HepG2 (cell line): ENCODE measurements around the gene BMF. TPM values are rescaled to one million over a fixed set of nuclear protein-coding genes. Genes with fewer than 3 reads are reported as not detected.

Source experiments
- CCAR2 ChIP-seq: fragments of 200-400 bp; formaldehyde crosslinking; optimal IDR thresholded peaks from 2 replicates; pipeline ENCODE3; 2018; ENCODE audit warnings: low read depth, mild to moderate bottlenecking, low read length, moderate library complexity
- CREB1 ChIP-seq, 2 experiments: fragments of 450-650 bp in 1 of 2; IDR thresholded peaks; 2 replicates each; pipeline ENCODE4 v1.6.1; 2016 to 2017; ENCODE audit warnings: control low read depth in 1 of 2, mild to moderate bottlenecking in 1 of 2, missing compliant biosample characterization in 1 of 2, missing genetic modification characterization in 1 of 2
- CREM ChIP-seq, 2 experiments: sonication (generic) in 1 of 2; formaldehyde crosslinking in 1 of 2; IDR thresholded peaks; 2 replicates each; pipeline versions ENCODE4 v1.4.0 to v1.6.1; 2016 to 2020; ENCODE audit warnings: antibody characterized with exemption in 1 of 2, mild to moderate bottlenecking in 1 of 2, missing genetic modification reagents in 1 of 2
- FOXP4 ChIP-seq: sonication (generic); formaldehyde crosslinking; IDR thresholded peaks from 2 replicates; pipeline ENCODE4 v1.4.0; 2020; ENCODE audit warnings: missing genetic modification reagents
- GABPA ChIP-seq, 2 experiments: IDR thresholded peaks; 2 replicates each; pipeline ENCODE4 v1.6.1; 2011 to 2016; ENCODE audit warnings: low read depth in 2 of 2, low read length in 1 of 2, missing biosample characterization in 1 of 2, missing genetic modification characterization in 1 of 2
- HNRNPUL1 ChIP-seq: fragments of 200-400 bp; formaldehyde crosslinking; IDR thresholded peaks from 2 replicates; pipeline ENCODE4 v1.6.1; 2017; ENCODE audit warnings: low read depth, mild to moderate bottlenecking, low read length, moderate library complexity
- KLF9 ChIP-seq: IDR thresholded peaks from 2 replicates; pipeline ENCODE4 v1.6.1; 2016; ENCODE audit warnings: low read depth
- KMT2B ChIP-seq: IDR thresholded peaks from 2 replicates; pipeline ENCODE4 v1.6.1; 2016; ENCODE audit warnings: missing genetic modification reagents, missing compliant biosample characterization
- MZF1 ChIP-seq: sonication (generic); formaldehyde crosslinking; IDR thresholded peaks from 2 replicates; pipeline ENCODE4 v1.8.1; 2023; ENCODE audit warnings: mild to moderate bottlenecking, missing genetic modification reagents, borderline replicate concordance
- NCOA2 ChIP-seq: sonication (generic); formaldehyde crosslinking; IDR thresholded peaks from 2 replicates; pipeline ENCODE4 v1.8.0; 2022; ENCODE audit warnings: inconsistent platforms
- NCOR1 ChIP-seq: fragments of 200-600 bp; sonication (generic); IDR thresholded peaks from 2 replicates; pipeline ENCODE4 v1.7.0; 2017; ENCODE audit warnings: antibody characterized with exemption, low read length, borderline replicate concordance
- POGZ ChIP-seq: sonication (generic); formaldehyde crosslinking; IDR thresholded peaks from 2 replicates; pipeline ENCODE4 v1.4.0; 2020; ENCODE audit warnings: mild to moderate bottlenecking, missing genetic modification reagents
- POLR2A ChIP-seq, 2 experiments: IDR thresholded peaks; 2 replicates each; pipeline ENCODE4 v1.6.1; 2011; ENCODE audit warnings: low read depth in 2 of 2, low read length in 2 of 2, mild to moderate bottlenecking in 1 of 2, moderate library complexity in 1 of 2; ENCODE audit not compliant: insufficient read depth in 1 of 2
- RFXAP ChIP-seq: sonication (generic); formaldehyde crosslinking; IDR thresholded peaks from 2 replicates; pipeline ENCODE4 v1.4.0; 2020; ENCODE audit warnings: missing genetic modification reagents, borderline replicate concordance
- SPEN ChIP-seq: sonication (generic); formaldehyde crosslinking; IDR thresholded peaks from 2 replicates; pipeline ENCODE4 v1.5.1; 2020; ENCODE audit warnings: low read depth, mild to moderate bottlenecking, missing genetic modification reagents
- TARDBP ChIP-seq: sonication (generic); formaldehyde crosslinking; IDR thresholded peaks from 2 replicates; pipeline ENCODE4 v1.8.0; 2022; ENCODE audit warnings: mild to moderate bottlenecking, missing genetic modification reagents
- TCF12 ChIP-seq, 2 experiments: fragments of 450-650 bp in 1 of 2; sonication (generic) in 1 of 2; formaldehyde crosslinking in 1 of 2; IDR thresholded peaks; 2 replicates each; pipeline versions ENCODE4 v1.6.1 to v1.8.0; 2017 to 2022; ENCODE audit warnings: antibody characterized with exemption in 1 of 2, mild to moderate bottlenecking in 1 of 2, missing genetic modification reagents in 1 of 2, moderate library complexity in 1 of 2
- ZFY ChIP-seq: sonication (generic); formaldehyde crosslinking; IDR thresholded peaks from 2 replicates; pipeline ENCODE4 v1.4.0; 2020; ENCODE audit warnings: missing genetic modification reagents
- ZNF138 ChIP-seq: sonication (generic); formaldehyde crosslinking; IDR thresholded peaks from 2 replicates; pipeline ENCODE4 v1.5.0; 2020; ENCODE audit warnings: mild to moderate bottlenecking, low read depth, missing genetic modification reagents
- ZNF17 ChIP-seq: sonication (generic); formaldehyde crosslinking; IDR thresholded peaks from 2 replicates; pipeline ENCODE4 v1.5.0; 2020; ENCODE audit warnings: mild to moderate bottlenecking, missing genetic modification reagents
- ZNF282 ChIP-seq: fragments of 450-650 bp; IDR thresholded peaks from 2 replicates; pipeline ENCODE4 v1.6.1; 2018; ENCODE audit not compliant: partially characterized antibody
- ZNF296 ChIP-seq: sonication (generic); formaldehyde crosslinking; conservative IDR thresholded peaks from 2 replicates; pipeline ENCODE4 v1.5.0; 2020; ENCODE audit warnings: mild to moderate bottlenecking, missing genetic modification reagents
- ZNF572 ChIP-seq: sonication (generic); formaldehyde crosslinking; IDR thresholded peaks from 2 replicates; pipeline ENCODE4 v1.5.1; 2020; ENCODE audit warnings: mild to moderate bottlenecking, missing genetic modification reagents
- polyA plus RNA-seq, 8 experiments: library from polyadenylated mRNA; depleted of rRNA in 3 of 8; stranded (reverse) in 7 of 8; unstranded in 1 of 8; fragments of >200 nt; fragmentation: Illumina TruSeq in 4 of 8; extraction: Trizol in 4 of 8; gene quantifications; 2 replicates each; pipeline versions ENCODE4 v1.2.1 to v1.2.3, GENCODE V29; 2011 to 2016; ENCODE audit warnings: low read depth in 4 of 8, missing spikeins in 1 of 8, mixed read lengths in 1 of 8; ENCODE audit not compliant: insufficient read depth in 1 of 8
- total RNA-seq, 5 experiments: library from RNA; depleted of rRNA; stranded (reverse); fragments of >200 nt; fragmentation: Illumina TruSeq; extraction: Trizol; gene quantifications; 2 replicates each; pipeline ENCODE4 v1.2.3, GENCODE V29; 2016; ENCODE audit warnings: low read depth in 1 of 5
- TF ChIP-seq, protein P1 (sequence below): sonication (generic); formaldehyde crosslinking; IDR thresholded peaks from 2 replicates; pipeline ENCODE4 v1.5.1; 2020; ENCODE audit warnings: mild to moderate bottlenecking, moderate library complexity, missing genetic modification reagents
- TF ChIP-seq, protein P2 (sequence below): sonication (generic); formaldehyde crosslinking; IDR thresholded peaks from 2 replicates; pipeline ENCODE4 v1.9.0; 2021; ENCODE audit warnings: missing genetic modification reagents, borderline replicate concordance

Gene BMF
- total and polyA plus RNA-seq, 2 of the 13 experiments (the other 11 are each of a cell fraction or from before 2014, with no cell fraction given) = 8.7 to 15.9 TPM

- TF ChIP-seq NCOR1 = peak; percentile 66; the same call in 1 of the 2 replicates
- TF ChIP-seq CCAR2 = no peak
- no peak for TF ChIP-seq ZNF282
- TF ChIP-seq POGZ (CRISPR knock-in tag) = 0 out of 2 replicates have a peak, but pooled peaks have one; percentile 15
- TF ChIP-seq KLF9 (CRISPR knock-in tag) = no peak
- 0 out of 2 replicates have a peak, but pooled peaks have one; percentile 27 for TF ChIP-seq SPEN (CRISPR knock-in tag)
- 0 out of 2 replicates have a peak, but pooled peaks have one; percentile 46 for TF ChIP-seq RFXAP (CRISPR knock-in tag)
- no peak for TF ChIP-seq GABPA (IDR thresholded peaks at IDR 0.05; ENCODE audit: low read depth, low read length)
- peak; percentile 60; the same call in 1 of the 2 replicates for TF ChIP-seq GABPA (CRISPR knock-in tag; IDR thresholded peaks at IDR 0.05; ENCODE audit: low read depth)
- no peak for TF ChIP-seq ZNF296 (CRISPR knock-in tag)
- TF ChIP-seq KMT2B (CRISPR knock-in tag) = no peak
- TF ChIP-seq, protein P1, sequence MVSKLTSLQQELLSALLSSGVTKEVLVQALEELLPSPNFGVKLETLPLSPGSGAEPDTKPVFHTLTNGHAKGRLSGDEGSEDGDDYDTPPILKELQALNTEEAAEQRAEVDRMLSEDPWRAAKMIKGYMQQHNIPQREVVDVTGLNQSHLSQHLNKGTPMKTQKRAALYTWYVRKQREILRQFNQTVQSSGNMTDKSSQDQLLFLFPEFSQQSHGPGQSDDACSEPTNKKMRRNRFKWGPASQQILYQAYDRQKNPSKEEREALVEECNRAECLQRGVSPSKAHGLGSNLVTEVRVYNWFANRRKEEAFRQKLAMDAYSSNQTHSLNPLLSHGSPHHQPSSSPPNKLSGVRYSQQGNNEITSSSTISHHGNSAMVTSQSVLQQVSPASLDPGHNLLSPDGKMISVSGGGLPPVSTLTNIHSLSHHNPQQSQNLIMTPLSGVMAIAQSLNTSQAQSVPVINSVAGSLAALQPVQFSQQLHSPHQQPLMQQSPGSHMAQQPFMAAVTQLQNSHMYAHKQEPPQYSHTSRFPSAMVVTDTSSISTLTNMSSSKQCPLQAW (CRISPR knock-in tag) = peak; percentile 63; the same call in 1 of the 2 replicates
- TF ChIP-seq ZNF138 (CRISPR knock-in tag) = no peak
- TF ChIP-seq FOXP4 (CRISPR knock-in tag) = peak; percentile 94
- no peak for TF ChIP-seq TCF12 (IDR thresholded peaks at IDR 0.05)
- no peak for TF ChIP-seq TCF12 (CRISPR knock-in tag; IDR thresholded peaks at IDR 0.05)
- no peak for TF ChIP-seq ZNF17 (CRISPR knock-in tag)
- 0 out of 4 replicates have a peak, but pooled peaks of 1 of the 2 experiments have one; percentile 20 for TF ChIP-seq POLR2A (IDR thresholded peaks at IDR 0.05; ENCODE audit: insufficient read depth in 1 of 2, low read depth in 2 of 2, low read length in 2 of 2)
- TF ChIP-seq ZFY (CRISPR knock-in tag) = 0 out of 2 replicates have a peak, but pooled peaks have one; percentile 34
- TF ChIP-seq CREM (IDR thresholded peaks at IDR 0.05) = peak; percentile 58
- TF ChIP-seq CREM (CRISPR knock-in tag; IDR thresholded peaks at IDR 0.05) = no peak
- TF ChIP-seq HNRNPUL1 = no peak
- 0 out of 2 replicates have a peak, but pooled peaks have one; percentile 21 for TF ChIP-seq NCOA2 (CRISPR knock-in tag)
- TF ChIP-seq, protein P2, sequence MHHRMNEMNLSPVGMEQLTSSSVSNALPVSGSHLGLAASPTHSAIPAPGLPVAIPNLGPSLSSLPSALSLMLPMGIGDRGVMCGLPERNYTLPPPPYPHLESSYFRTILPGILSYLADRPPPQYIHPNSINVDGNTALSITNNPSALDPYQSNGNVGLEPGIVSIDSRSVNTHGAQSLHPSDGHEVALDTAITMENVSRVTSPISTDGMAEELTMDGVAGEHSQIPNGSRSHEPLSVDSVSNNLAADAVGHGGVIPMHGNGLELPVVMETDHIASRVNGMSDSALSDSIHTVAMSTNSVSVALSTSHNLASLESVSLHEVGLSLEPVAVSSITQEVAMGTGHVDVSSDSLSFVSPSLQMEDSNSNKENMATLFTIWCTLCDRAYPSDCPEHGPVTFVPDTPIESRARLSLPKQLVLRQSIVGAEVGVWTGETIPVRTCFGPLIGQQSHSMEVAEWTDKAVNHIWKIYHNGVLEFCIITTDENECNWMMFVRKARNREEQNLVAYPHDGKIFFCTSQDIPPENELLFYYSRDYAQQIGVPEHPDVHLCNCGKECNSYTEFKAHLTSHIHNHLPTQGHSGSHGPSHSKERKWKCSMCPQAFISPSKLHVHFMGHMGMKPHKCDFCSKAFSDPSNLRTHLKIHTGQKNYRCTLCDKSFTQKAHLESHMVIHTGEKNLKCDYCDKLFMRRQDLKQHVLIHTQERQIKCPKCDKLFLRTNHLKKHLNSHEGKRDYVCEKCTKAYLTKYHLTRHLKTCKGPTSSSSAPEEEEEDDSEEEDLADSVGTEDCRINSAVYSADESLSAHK = no peak
- TF ChIP-seq MZF1 (CRISPR knock-in tag) = no peak
- TF ChIP-seq CREB1 (IDR thresholded peaks at IDR 0.05) = no peak
- TF ChIP-seq CREB1 (CRISPR knock-in tag; IDR thresholded peaks at IDR 0.05) = peak; percentile 52; the same call in 1 of the 2 replicates
- no peak for TF ChIP-seq ZNF572
- no peak for TF ChIP-seq TARDBP (CRISPR knock-in tag)
These were observed 67.9 kb downstream of the BMF start (continued) for GRCh38 chr15:40040770-40041169.
